H1 (cell line): Measurements from ENCODE around the gene MRPL11.

Experiments
- ASH2L ChIP-seq: fragments of 200-600, 300-600 bp; sonication (generic); IDR thresholded peaks from one replicate; pipeline ENCODE4 v1.7.1; 2017; ENCODE audit warnings: low read length
- CHD2 ChIP-seq: IDR thresholded peaks from 2 replicates; pipeline ENCODE4 v1.6.1; 2012; ENCODE audit warnings: low read length, improper control_type of control experiment
- EP300 ChIP-seq, 2 experiments: IDR thresholded peaks; 1 replicate in 1 of 2; 2 replicates in 1 of 2; pipeline ENCODE4 v1.6.1; 2011 to 2012; ENCODE audit warnings: low read depth in 2 of 2, low read length in 2 of 2, mild to moderate bottlenecking in 2 of 2, borderline replicate concordance in 1 of 2, inconsistent platforms in 1 of 2, moderate library complexity in 1 of 2
- EZH2 ChIP-seq: fragments of 200-600 bp; sonication (generic); IDR thresholded peaks from 2 replicates; pipeline ENCODE4 v1.7.1; 2012; ENCODE audit warnings: low read depth, mild to moderate bottlenecking, moderate library complexity, low read length, inconsistent platforms; ENCODE audit not compliant: severe bottlenecking
- KDM1A ChIP-seq: fragments of 200-600, 300-600 bp; sonication (generic); IDR thresholded peaks from 2 replicates; pipeline ENCODE4 v1.7.1; 2016; ENCODE audit warnings: mild to moderate bottlenecking, low read length, borderline replicate concordance
- MAFK ChIP-seq: IDR thresholded peaks from 2 replicates; pipeline ENCODE4 v1.6.1; 2012; ENCODE audit warnings: low read depth, mild to moderate bottlenecking, improper control_type of control experiment, low read length
- POLR2A ChIP-seq, 2 experiments: IDR thresholded peaks; 1 replicate in 1 of 2; 2 replicates in 1 of 2; pipeline ENCODE4 v1.6.1; 2011; ENCODE audit warnings: low read depth in 2 of 2, low read length in 2 of 2, mild to moderate bottlenecking in 2 of 2; ENCODE audit errors: control extremely low read depth in 1 of 2
- RAD21 ChIP-seq, 2 experiments: IDR thresholded peaks in 1 of 2; conservative IDR thresholded peaks in 1 of 2; 2 replicates each; pipeline ENCODE4 v1.6.1; 2011; ENCODE audit warnings: low read depth in 2 of 2, low read length in 2 of 2, improper control_type of control experiment in 1 of 2, inconsistent platforms in 1 of 2, mild to moderate bottlenecking in 1 of 2, moderate library complexity in 1 of 2
- TAF1 ChIP-seq: IDR thresholded peaks from 2 replicates; pipeline ENCODE4 v1.6.1; 2011; ENCODE audit warnings: mild to moderate bottlenecking, low read depth, low read length
- TBP ChIP-seq: IDR thresholded peaks from 2 replicates; pipeline ENCODE4 v1.6.1; 2011; ENCODE audit warnings: low read depth, low read length, improper control_type of control experiment
- TEAD4 ChIP-seq: IDR thresholded peaks from 2 replicates; pipeline ENCODE4 v1.6.1; 2012; ENCODE audit warnings: low read depth, low read length, inconsistent platforms, mixed read lengths
- TF ChIP-seq, protein P1 (sequence below), 3 experiments: IDR thresholded peaks; 1 replicate in 2 of 3; 2 replicates in 1 of 3; pipeline versions ENCODE4 v1.5.1 to v1.6.1; 2011; ENCODE audit warnings: low read length in 3 of 3, mild to moderate bottlenecking in 3 of 3, inconsistent platforms in 2 of 3, low read depth in 1 of 3, moderate library complexity in 1 of 3; ENCODE audit not compliant: insufficient read depth in 1 of 3; ENCODE audit errors: control extremely low read depth in 1 of 3
- TF ChIP-seq, protein P2 (sequence below): IDR thresholded peaks from 2 replicates; pipeline ENCODE4 v1.6.1; 2012; ENCODE audit warnings: inconsistent platforms

DNA sequence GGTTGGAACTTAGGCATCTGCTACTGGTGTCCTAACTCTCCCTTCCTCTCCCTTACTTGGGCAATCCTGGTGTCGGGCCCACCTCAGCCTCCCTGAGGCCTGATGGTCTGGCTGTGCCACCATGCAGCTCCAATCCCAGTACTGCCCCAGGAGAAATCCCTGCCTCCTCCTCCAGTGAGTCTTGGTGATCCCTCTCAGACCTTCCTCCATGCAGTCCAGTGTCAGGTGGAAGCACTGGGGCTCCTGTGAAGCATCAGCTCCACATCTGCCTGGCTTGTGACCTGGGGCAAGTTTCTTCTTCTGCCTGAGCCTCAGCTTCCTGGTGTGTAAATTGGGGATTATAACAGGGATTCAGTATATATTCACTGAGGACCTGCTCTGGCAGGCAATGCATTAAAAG is 26.3 kb upstream of the MRPL11 start:
- TF ChIP-seq EZH2 (no peak), KDM1A (no peak), EP300 (IDR thresholded peaks at IDR 0.05; ENCODE audit: borderline replicate concordance in 1 of 2, low read depth in 2 of 2, low read length in 2 of 2) (no peak), RAD21 (IDR thresholded peaks at IDR 0.05 in 1 of 2, conservative IDR thresholded peaks at IDR 0.05 in 1 of 2; ENCODE audit: low read depth in 2 of 2, low read length in 2 of 2) (no peak), TEAD4 (no peak), CHD2 (no peak), POLR2A (IDR thresholded peaks at IDR 0.05; ENCODE audit: control extremely low read depth in 1 of 2, low read depth in 2 of 2, low read length in 2 of 2) (no peak), TAF1 (no peak), MAFK (no peak), TBP (no peak), ASH2L (no peak)
- TF ChIP-seq, protein P1, sequence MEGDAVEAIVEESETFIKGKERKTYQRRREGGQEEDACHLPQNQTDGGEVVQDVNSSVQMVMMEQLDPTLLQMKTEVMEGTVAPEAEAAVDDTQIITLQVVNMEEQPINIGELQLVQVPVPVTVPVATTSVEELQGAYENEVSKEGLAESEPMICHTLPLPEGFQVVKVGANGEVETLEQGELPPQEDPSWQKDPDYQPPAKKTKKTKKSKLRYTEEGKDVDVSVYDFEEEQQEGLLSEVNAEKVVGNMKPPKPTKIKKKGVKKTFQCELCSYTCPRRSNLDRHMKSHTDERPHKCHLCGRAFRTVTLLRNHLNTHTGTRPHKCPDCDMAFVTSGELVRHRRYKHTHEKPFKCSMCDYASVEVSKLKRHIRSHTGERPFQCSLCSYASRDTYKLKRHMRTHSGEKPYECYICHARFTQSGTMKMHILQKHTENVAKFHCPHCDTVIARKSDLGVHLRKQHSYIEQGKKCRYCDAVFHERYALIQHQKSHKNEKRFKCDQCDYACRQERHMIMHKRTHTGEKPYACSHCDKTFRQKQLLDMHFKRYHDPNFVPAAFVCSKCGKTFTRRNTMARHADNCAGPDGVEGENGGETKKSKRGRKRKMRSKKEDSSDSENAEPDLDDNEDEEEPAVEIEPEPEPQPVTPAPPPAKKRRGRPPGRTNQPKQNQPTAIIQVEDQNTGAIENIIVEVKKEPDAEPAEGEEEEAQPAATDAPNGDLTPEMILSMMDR (IDR thresholded peaks at IDR 0.05; ENCODE audit: control extremely low read depth in 1 of 3, insufficient read depth in 1 of 3, low read depth in 1 of 3, low read length in 3 of 3), result no peak
- TF ChIP-seq, protein P2, sequence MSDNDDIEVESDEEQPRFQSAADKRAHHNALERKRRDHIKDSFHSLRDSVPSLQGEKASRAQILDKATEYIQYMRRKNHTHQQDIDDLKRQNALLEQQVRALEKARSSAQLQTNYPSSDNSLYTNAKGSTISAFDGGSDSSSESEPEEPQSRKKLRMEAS, result no peak
